Kidney (tissue), 14 donors: ENCODE results near the gene TAS2R43. TPM values are rescaled to one million over a fixed set of nuclear protein-coding genes. Genes with fewer than 3 reads are reported as not detected.
"Not testable (repeated sequence)": the region's sequence is repeated elsewhere in the genome, so short reads cannot be mapped to it uniquely, and the experiment has no call there.

ENCODE experiments used
- DNase-seq, 5 donors: peaks; one replicate each; pipeline ENCODE4 v3.0.0-alpha.2; 2013 to 2020
- FAIRE-seq: peaks from 2 replicates; lab custom pipeline; 2012; peaks lifted over from hg19 to GRCh38; lab: Jason Lieb, UNC
- H3K27ac ChIP-seq, 2 donors: one replicate each; pipeline ENCODE4 v1.7.0; 2013; ENCODE audit warnings: low read depth in 2 of 2, low read length in 2 of 2, inconsistent platforms in 1 of 2
- H3K27me3 ChIP-seq: one replicate; pipeline ENCODE4 v1.7.1; 2013; ENCODE audit warnings: low read length, inconsistent platforms; ENCODE audit not compliant: control insufficient read depth, insufficient read depth
- H3K36me3 ChIP-seq, 3 donors: one replicate each; pipeline versions ENCODE4 v1.7.0 to v1.7.1; 2013; ENCODE audit warnings: low read length in 3 of 3, control low read depth in 1 of 3, inconsistent platforms in 1 of 3; ENCODE audit not compliant: insufficient read depth in 3 of 3, control insufficient read depth in 2 of 3
- H3K4me1 ChIP-seq, 3 donors: one replicate each; pipeline versions ENCODE4 v1.7.0 to v1.7.1; 2013; ENCODE audit warnings: low read length in 3 of 3, inconsistent platforms in 1 of 3, low read depth in 1 of 3; ENCODE audit not compliant: control insufficient read depth in 2 of 3, insufficient read depth in 2 of 3
- H3K4me3 ChIP-seq, 3 donors: one replicate each; pipeline versions ENCODE4 v1.7.0 to v1.8.1; 2013; ENCODE audit warnings: low read length in 3 of 3, control low read depth in 1 of 3, inconsistent platforms in 1 of 3
- H3K9ac ChIP-seq, 3 donors: one replicate each; pipeline versions ENCODE4 v1.7.0 to v1.7.1; 2013; ENCODE audit warnings: low read length in 3 of 3, control low read depth in 1 of 3, inconsistent platforms in 1 of 3
- H3K9me3 ChIP-seq, 3 donors: one replicate each; pipeline versions ENCODE4 v1.7.0 to v1.7.1; 2013; ENCODE audit warnings: low read length in 3 of 3, control low read depth in 1 of 3, inconsistent platforms in 1 of 3; ENCODE audit not compliant: control insufficient read depth in 2 of 3, insufficient read depth in 1 of 3
- CTCF ChIP-seq: IDR thresholded peaks from 3 replicates; pipeline ENCODE4 v1.5.1; 2012; ENCODE audit warnings: mild to moderate bottlenecking, moderate library complexity, borderline replicate concordance; ENCODE audit not compliant: insufficient read depth; ENCODE audit errors: extremely low read depth
- intact Hi-C: fragments of 100-400 bp; cut with DNase I; formaldehyde crosslinking; loops from one replicate; pipeline ENCODE4 v1.11.1; 2022
- polyA plus RNA-seq: library from polyadenylated mRNA; stranded (reverse); fragments of 350-450 nt; fragmentation: Illumina TruSeq; extraction: RNeasy Lipid Tissue Mini Kit (QIAGEN cat#74804); gene quantifications from one replicate; pipeline ENCODE4 v1.2.3, GENCODE V29; 2014; ENCODE audit warnings: low read depth, low replicate concordance; ENCODE audit not compliant: insufficient read depth
- total RNA-seq: library from RNA; stranded (reverse); fragmentation: NEBNext Ultra II Directional; extraction: Animal tissue kit (Norgen Biotek cat#: 25700); gene quantifications from one replicate; pipeline ENCODE4 v1.2.1, GENCODE V29; 2021
- donor health status: control.
- donor health status: control.
- donor health status: control.
- donor health status: control.
- donor health status: control.
- donor health status: DM: yes; HTN: yes; CAD: no.
- donor health status: Normal renal cell carcinoma (clear cell type).

TAS2R43 gene
- total and polyA plus RNA-seq, 2 donors from 2014 or later, result 0.85 TPM; not detected in 1

GRCh38 chr12:11133162-11133561 is 41.0 kb upstream of the TAS2R43 start:
- Histone ChIP-seq H3K4me1 (no peaks in the 10 kb centered on the region), H3K9me3 (no peaks in the 10 kb centered on the region), H3K9ac (no peak overlapping the region), H3K27ac (no peak overlapping the region), H3K27me3 (no peaks in the 10 kb centered on the region), H3K36me3 (no peaks in the 10 kb centered on the region), H3K4me3 (no peak overlapping the region)
- intact Hi-C loops, result no loop called here
- TF ChIP-seq CTCF, result no peak
- no peak for FAIRE-seq
- DNase-seq, result no peak

DNA sequence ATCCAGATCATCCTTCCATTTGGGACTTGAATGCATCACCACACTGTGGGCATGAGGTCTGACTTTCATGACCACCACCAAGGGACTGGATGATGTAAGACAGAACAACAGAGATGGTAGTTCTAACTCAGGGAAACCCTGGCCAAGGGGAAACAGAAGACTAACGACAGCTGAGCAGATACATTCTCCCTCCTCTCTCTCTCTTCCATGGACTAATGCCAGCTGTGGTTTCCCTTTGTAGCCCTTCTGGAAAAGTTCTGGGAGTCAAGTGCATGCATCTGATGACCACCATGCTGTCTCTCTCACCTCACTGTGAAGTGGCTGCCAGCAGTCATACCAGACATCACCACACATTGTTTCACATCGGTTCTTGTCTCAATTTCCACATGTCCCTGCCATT is 38.9 kb upstream of the TAS2R43 start:
- TF ChIP-seq CTCF, result no peak
- DNase-seq (no peak), FAIRE-seq (no peak)
- Histone ChIP-seq H3K36me3 (no peaks in the 10 kb centered on the region), H3K27ac (no peak overlapping the region), H3K9me3 (no peaks in the 10 kb centered on the region), H3K4me3 (no peak overlapping the region), H3K27me3 (no peaks in the 10 kb centered on the region), H3K9ac (no peak overlapping the region), H3K4me1 (no peaks in the 10 kb centered on the region)
- intact Hi-C loops, result no loop called here

GRCh38 chr12:11130382-11130781 is 38.3 kb upstream of the TAS2R43 start:
- Histone ChIP-seq H3K4me3 (no peak overlapping the region), H3K9me3 (no peaks in the 10 kb centered on the region), H3K4me1 (no peaks in the 10 kb centered on the region), H3K27ac (no peak overlapping the region), H3K9ac (no peak overlapping the region), H3K27me3 (no peaks in the 10 kb centered on the region), H3K36me3 (no peaks in the 10 kb centered on the region)
- DNase-seq, result no peak
- intact Hi-C loops, result no loop called here
- no peak for FAIRE-seq
- TF ChIP-seq CTCF, result no peak

DNA sequence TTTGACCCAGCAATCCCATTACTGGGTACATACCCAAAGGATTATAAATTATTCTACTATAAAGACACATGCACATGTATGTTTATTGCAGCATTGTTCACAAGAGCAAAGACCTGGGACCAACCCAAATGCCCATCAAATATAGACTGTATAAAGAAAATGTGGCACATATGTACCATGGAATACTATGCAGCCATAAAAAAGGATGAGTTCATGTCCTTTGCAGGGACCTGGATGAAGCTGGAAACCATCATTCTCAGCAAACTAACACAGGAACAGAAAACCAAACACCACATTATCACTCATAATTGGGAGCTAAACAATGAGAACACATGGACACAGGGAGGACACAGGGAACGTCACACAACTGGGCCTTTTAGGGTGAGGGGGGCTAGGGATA is 22.0 kb upstream of the TAS2R43 start:
- H3K9ac ChIP-seq, DNase-seq, intact Hi-C loops, H3K27me3 ChIP-seq, H3K4me3 ChIP-seq, FAIRE-seq, H3K4me1 ChIP-seq, H3K36me3 ChIP-seq, H3K27ac ChIP-seq: not testable (repeated sequence)
- H3K9me3 ChIP-seq, result peaks cover 0 to 16% (median 0%) of the 10 kb centered on the region in 3 donors

DNA sequence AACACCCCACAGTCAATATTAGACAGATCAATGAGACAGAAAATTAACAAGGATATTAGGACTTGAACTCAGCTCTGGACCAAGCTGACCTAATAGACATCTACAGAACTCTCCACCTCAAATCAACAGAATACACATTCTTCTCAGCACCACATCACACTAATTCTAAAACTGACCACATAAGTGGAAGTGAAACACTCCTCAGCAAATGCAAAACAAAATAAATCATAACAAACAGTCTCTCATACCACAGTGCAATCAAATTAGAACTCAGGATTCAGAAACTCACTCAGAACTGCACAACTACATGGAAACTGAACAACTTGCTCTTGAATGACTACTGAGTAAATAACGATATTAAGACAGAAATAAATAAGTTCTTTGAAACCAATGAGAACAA is 19.1 kb upstream of the TAS2R43 start:
- H3K9me3 ChIP-seq, H3K27ac ChIP-seq, DNase-seq, intact Hi-C loops, H3K4me3 ChIP-seq, FAIRE-seq, H3K36me3 ChIP-seq, H3K9ac ChIP-seq, H3K4me1 ChIP-seq, H3K27me3 ChIP-seq: not testable (repeated sequence)
